Measurements from ENCODE around the gene ABCD1.

Gene ABCD1

GRCh38 chrX:153763298-153763932 is 38.8 kb downstream of the ABCD1 start:
- DNase-seq (ENCODE audit: low spot score) = no peak

DNA sequence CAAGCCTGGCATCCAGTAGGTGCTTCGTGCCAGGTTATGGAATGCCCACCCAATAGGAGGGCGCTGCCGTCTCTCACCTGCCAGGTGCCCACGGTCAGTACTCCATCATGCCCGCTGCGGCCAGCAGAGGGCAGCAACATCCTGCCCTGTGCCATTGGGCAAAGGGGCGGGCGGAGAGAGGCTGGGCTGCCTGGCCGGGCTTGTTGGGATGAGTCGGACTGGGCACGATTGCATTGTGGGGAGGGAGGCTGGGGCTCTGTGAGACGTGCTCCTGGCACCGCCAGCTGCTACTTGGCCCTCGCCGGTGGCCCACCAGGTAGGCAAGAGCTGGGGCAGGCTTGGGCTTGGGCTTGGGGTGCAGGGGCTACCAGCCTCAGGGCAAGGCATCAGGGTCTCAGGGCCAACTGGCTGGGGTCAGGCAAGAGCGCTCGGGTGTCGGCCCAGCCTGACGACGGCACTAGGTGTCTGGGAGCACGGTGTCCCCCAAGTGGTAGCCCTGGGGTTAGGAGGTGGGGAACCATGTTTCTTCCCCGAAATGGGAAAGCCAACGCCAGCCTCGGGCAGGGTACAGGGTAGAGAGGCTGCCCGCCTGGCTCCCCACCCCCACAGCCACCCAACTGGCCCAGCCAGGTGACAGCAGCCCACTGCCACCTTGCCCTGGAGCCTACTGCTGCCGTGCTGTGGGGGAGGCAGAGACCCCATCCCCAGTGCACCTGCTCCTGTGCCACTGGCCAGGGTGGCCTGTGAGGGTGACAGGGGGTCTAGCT is 39.5 kb downstream of the ABCD1 start, which contains the start of gene PLXNB3:
Gene PLXNB3 (plus strand): TSS at position 261 of the 767 bp plus-strand sequence. CDS start 1,287 bp downstream, outside the sequence.
- DNase-seq (ENCODE audit: low spot score) = peak; percentile 90

GRCh38 chrX:153764786-153765137 is 40.1 kb downstream of the ABCD1 start:
- DNase-seq (ENCODE audit: low spot score) = no peak

DNA sequence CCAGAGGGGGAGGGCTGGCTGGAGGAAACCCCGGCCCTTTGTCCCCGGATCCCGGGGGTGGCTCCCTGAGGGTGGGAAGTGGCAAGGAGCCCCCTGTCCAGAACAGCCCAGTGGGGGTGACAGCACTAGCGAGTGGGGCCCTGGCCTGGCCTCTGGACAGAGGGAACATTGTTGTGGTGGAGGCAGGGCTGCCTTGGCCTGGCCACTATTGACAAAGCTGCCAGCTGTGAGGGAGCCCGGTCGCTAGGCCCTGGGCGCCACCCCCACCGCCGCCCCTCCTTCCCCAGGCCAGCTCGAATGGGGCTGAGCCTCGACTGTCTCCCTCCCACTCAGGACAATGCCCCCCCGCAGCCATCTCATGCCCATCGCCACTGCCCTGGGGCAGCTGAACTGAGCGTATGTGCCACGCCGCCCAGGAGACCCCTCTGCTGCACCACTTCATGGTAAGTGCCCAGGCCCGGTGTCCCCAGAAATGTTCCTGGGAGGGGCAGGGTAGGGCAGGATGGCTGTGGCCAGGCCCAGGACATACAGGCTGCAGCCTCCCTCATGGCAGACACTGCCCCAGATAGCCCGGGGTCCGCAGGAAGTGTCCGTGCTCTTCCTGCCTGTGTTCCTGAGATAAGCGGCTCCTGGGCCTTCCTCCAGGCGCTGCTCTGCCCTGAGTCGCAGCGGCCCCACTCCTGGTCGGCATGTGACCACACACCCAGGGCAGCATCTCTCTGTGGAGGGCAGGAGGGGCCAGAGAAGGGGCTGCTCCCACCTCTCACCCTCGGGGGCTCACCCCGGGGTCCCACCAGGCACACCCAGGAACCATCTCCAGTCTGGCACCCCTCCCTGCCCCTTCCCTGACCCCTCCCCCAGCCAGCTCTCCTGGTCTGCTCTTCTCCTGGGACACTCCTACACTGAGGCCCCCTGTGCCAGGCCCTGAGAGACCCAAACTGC is 40.8 kb downstream of the ABCD1 start:
- DNase-seq (ENCODE audit: low spot score) = no peak

DNA sequence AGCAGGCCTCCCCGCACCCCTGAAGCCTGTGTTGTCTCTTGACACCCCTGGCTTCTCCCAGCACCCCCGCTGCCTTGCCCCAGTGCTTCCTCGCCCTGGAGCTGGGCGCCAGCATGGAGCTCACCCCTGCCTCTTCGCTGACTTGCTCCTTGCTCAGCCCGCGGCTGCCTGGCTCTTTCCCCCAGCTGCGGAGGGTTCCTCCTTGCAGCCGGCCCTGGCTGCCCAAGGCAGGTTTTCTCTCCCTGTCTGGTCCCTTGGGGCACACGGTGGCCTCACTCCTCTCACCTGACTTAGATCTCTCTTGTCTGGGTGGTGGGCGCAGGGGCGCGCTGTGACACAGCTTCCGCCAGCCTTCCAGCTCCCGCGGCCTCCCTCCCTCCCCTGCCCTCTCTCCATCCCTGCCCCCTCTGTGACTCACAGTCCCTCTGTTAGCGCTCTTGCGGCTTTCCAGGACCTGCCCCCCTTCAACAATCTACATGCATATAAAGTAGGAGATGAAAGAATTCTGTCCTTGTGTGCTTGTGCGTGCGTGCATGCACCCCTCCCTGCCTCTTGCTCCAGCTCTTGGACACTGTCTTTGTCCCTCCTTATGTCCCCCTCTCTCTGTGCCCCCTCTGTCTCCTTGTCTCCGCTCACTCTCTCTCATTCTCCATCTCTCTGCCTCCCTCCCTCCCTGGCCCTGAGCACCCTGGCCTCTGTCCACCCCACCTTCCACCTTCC is 41.6 kb downstream of the ABCD1 start:
- DNase-seq (ENCODE audit: low spot score) = peak; percentile 71

DNA sequence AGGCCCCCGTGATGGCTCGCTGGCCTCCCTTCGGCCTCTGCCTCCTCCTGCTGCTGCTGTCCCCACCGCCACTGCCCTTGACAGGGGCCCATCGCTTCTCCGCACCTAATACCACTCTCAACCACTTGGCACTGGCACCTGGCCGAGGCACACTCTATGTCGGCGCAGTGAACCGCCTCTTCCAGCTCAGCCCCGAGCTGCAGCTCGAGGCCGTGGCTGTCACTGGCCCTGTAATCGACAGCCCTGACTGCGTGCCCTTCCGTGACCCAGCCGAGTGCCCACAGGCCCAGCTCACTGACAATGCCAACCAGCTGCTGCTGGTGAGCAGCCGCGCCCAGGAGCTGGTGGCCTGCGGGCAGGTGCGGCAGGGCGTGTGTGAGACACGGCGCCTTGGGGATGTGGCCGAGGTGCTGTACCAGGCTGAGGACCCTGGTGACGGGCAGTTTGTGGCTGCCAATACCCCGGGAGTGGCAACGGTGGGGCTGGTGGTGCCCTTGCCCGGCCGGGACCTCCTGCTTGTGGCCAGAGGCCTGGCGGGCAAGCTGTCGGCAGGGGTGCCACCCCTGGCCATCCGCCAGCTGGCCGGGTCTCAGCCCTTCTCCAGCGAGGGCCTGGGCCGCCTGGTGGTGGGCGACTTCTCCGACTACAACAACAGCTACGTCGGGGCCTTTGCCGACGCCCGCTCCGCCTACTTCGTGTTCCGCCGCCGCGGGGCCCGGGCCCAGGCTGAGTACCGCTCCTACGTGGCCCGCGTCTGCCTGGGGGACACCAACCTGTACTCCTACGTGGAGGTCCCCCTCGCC is 42.4 kb downstream of the ABCD1 start:
- DNase-seq (ENCODE audit: low spot score) = no peak

DNA sequence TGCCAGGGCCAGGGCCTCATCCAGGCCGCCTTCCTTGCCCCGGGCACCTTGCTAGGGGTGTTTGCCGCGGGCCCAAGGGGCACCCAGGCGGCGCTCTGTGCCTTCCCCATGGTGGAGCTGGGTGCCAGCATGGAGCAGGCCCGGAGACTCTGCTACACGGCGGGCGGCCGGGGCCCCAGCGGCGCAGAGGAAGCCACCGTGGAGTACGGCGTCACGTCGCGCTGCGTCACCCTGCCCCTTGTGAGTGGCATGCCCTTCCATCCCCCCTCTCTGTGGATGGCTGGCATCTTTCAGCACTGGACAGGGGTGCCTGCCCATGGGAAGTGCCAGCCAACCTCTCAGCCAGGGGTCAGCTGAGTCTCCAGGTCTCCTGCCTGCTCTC is 43.0 kb downstream of the ABCD1 start:
- DNase-seq (ENCODE audit: low spot score) = no peak

DNA sequence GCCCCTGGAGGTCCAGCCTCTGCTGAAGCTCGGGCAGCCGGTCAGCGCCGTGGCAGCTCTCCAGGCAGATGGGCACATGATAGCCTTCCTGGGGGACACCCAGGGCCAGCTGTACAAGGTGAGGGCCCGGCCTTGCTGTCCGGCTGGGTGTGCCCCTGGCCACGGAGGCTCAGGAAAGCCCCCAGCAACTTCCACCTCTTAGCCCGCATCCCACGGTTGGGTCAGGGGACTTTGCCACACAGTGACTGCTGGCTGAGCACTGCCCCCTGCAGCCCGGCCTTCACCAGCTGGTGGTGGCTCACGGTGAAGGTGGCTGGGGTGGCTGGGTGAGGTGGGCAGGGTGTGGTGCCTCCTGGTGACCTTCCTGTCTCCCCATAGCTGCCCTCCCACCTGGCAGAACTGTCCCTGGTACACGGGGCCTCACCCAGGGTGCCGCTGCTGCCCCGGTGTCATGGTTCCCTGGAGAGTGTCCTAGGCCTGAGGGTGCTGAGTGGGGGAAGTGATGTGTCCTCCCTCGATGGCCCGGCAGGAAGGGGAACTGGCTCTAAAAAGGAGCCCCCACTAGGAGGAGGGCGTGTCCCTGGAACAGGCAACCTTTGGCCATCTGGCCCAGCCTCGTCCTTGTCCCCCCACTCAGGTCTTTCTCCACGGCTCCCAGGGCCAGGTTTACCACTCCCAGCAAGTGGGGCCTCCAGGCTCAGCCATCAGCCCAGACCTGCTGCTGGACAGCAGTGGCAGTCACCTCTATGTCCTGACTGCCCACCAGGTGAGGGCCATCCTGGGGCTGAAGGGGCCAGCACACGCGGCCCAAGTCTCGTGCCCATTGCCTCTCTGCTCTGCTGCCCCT is 43.9 kb downstream of the ABCD1 start:
- no peak for DNase-seq (ENCODE audit: low spot score)

DNA sequence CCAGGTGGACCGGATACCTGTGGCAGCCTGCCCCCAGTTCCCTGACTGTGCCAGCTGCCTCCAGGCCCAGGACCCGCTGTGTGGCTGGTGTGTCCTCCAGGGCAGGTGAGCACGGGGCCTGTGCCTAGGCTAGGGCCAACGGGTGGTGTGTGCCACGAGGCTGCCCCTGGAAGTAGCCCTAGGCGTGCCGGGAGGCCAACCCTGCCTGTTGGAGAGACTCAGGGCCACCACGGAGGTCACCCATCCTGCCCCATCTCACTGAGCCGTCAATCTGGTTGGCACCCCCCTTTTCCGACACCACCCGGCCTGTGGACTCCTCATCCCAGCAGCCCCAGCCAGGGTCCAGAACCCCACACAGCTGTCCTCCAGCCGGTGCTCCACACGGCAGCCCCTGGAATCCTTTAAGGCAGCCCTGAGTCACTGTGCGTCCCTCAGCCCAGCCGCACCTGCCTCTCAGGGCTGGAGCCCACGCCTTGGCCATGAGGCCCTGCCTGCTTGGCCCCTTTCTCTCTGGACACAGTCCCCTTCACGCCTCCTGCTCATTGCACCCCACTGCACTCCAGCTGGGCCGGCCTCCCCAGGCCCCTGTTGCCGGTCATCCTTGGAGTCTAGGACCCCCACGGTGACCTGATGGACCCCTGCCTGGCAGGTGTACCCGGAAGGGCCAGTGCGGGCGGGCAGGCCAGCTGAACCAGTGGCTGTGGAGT is 44.7 kb downstream of the ABCD1 start:
- DNase-seq (ENCODE audit: low spot score) = no peak

GRCh38 chrX:153769865-153770600 is 45.4 kb downstream of the ABCD1 start:
- DNase-seq (ENCODE audit: low spot score) = no peak

GRCh38 chrX:153770601-153771414 is 46.2 kb downstream of the ABCD1 start:
- DNase-seq (ENCODE audit: low spot score) = no peak

- DNase-seq (ENCODE audit: low spot score) = no peak
These were observed 47.0 kb downstream of the ABCD1 start for GRCh38 chrX:153771415-153772315.

DNA sequence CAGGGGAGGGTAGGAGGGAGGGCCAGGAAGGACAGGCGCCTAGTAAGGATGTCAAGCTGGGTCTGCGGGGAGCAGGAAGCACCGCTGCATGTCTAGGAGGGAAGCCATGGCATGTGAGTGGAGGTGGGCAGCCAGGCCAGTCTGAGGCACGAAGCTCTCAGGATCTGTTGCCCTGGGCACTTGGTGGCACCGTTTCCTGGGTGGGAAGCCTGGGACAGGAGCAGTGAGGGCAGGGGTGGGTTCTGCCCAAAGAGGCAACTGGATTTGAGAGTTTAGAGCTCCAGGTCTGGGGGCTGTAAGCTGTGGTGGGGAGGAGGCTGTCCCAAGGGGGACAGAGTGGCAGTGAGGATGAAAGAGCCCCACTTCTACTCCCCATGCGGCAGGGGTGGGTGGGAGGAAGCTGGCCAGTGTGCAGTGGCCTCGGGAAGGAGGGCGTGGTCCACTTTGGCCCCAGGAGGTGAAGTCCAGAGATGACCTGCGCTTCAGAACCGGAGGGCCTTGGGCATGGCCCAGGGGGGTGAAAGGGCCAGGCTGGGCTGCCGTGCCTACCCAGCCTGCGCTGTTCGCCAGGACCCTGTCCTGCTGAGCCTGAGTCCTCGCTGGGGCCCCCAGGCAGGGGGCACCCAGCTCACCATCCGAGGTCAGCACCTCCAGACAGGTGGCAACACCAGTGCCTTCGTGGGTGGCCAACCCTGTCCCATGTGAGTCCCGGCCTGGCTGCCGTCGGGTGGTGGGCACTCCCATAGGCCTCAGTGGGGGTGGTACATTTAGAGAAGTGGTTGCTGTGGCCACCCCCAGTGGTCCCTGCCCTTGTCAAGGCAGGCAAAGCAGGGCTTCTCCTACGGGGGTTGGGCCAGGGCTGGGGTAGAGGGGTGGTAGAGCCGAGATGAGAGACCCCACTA is 47.9 kb downstream of the ABCD1 start:
- no peak for DNase-seq (ENCODE audit: low spot score)

DNA sequence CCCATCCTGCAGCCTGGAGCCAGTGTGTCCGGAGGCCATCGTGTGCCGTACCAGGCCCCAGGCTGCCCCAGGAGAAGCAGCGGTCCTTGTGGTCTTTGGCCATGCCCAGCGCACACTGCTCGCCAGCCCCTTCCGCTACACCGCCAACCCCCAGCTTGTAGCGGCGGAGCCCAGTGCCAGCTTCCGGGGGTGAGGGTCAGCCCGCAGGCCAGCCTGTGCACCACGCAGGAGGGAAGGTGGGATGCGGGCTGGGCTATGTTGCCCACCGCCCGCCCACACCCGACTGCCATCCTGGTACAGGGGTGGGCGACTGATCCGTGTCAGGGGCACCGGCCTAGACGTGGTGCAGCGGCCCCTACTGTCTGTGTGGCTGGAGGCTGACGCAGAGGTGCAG is 48.6 kb downstream of the ABCD1 start:
- DNase-seq (ENCODE audit: low spot score) = no peak

- no peak for DNase-seq (ENCODE audit: low spot score)
These were observed 49.3 kb downstream of the ABCD1 start for GRCh38 chrX:153773741-153774575.

All from AG20443 (cell line).